Fibroblast of pulmonary artery (primary cell): ENCODE measurements around the gene CAMTA1.

Experiments
- DNase-seq: peaks from one replicate; pipeline ENCODE4 v3.0.0-alpha.2; 2010; ENCODE audit warnings: low read depth
- H3K4me3 ChIP-seq: replicated peaks from 2 replicates; pipeline ENCODE4 v1.5.1; 2011; ENCODE audit warnings: low read depth, mild to moderate bottlenecking, control low read depth, low read length, moderate library complexity
- CTCF ChIP-seq: IDR thresholded peaks from 2 replicates; pipeline ENCODE4 v1.5.1; 2011; ENCODE audit warnings: mild to moderate bottlenecking, control low read depth, low read length, inconsistent platforms; ENCODE audit errors: missing control alignments

Gene CAMTA1

GRCh38 chr1:6799499-6799898, 14.2 kb downstream of the CAMTA1 start:
- TF ChIP-seq CTCF = no peak
- no peak overlapping the region for H3K4me3 ChIP-seq
- DNase-seq = no peak

- peak; percentile 73 for DNase-seq
- no peak overlapping the region for H3K4me3 ChIP-seq
- no peak for TF ChIP-seq CTCF
Measured at GRCh38 chr1:6800745-6801144, 15.5 kb downstream of the CAMTA1 start.

- DNase-seq = no peak
- H3K4me3 ChIP-seq = no peak overlapping the region
- TF ChIP-seq CTCF = no peak
Measured at GRCh38 chr1:6801199-6801598, 15.9 kb downstream of the CAMTA1 start.

- no peak overlapping the region for H3K4me3 ChIP-seq
- TF ChIP-seq CTCF = no peak
- DNase-seq = peak; percentile 26
Measured at GRCh38 chr1:6801966-6802365, 16.7 kb downstream of the CAMTA1 start.

GRCh38 chr1:6802454-6802853, 17.2 kb downstream of the CAMTA1 start:
- no peak for DNase-seq
- H3K4me3 ChIP-seq = no peak overlapping the region
- TF ChIP-seq CTCF = no peak

GRCh38 chr1:6802893-6803292, 17.6 kb downstream of the CAMTA1 start:
- TF ChIP-seq CTCF = no peak
- H3K4me3 ChIP-seq = no peak overlapping the region
- DNase-seq = no peak

GRCh38 chr1:6803357-6803756, 18.1 kb downstream of the CAMTA1 start:
- DNase-seq = peak; percentile 21
- TF ChIP-seq CTCF = no peak
- no peak overlapping the region for H3K4me3 ChIP-seq
